SK-N-SH (cell line): ENCODE data around the gene GADL1.

Source experiments
- CHD2 ChIP-seq: fragments of 150-350 bp; IDR thresholded peaks from 2 replicates; pipeline ENCODE4 v1.6.1; 2018; ENCODE audit warnings: low read length; ENCODE audit not compliant: partially characterized antibody
- CTCF ChIP-seq: fragments of 200-600 bp; sonication (generic); IDR thresholded peaks from 2 replicates; pipeline ENCODE4 v1.6.1; 2017; ENCODE audit warnings: antibody characterized with exemption, mild to moderate bottlenecking, moderate library complexity
- GABPA ChIP-seq: IDR thresholded peaks from 2 replicates; pipeline ENCODE4 v1.4.0; 2012; ENCODE audit warnings: low read depth, mild to moderate bottlenecking
- GATA2 ChIP-seq: sonication (generic); formaldehyde crosslinking; IDR thresholded peaks from 2 replicates; pipeline ENCODE4 v1.5.0; 2020; ENCODE audit warnings: mild to moderate bottlenecking, missing genetic modification reagents
- JUND ChIP-seq: IDR thresholded peaks from 2 replicates; pipeline ENCODE4 v1.4.0; 2012
- MXI1 ChIP-seq: IDR thresholded peaks from 2 replicates; pipeline ENCODE4 v1.6.1; 2012; ENCODE audit warnings: mild to moderate bottlenecking, low read depth, low read length, improper control_type of control experiment
- NRF1 ChIP-seq: IDR thresholded peaks from 2 replicates; pipeline ENCODE4 v1.6.1; 2012; ENCODE audit warnings: low read depth, mild to moderate bottlenecking, low read length
- PBX3 ChIP-seq: IDR thresholded peaks from 2 replicates; pipeline ENCODE4; 2012
- POLR2AphosphoS5 ChIP-seq: IDR thresholded peaks from 2 replicates; pipeline ENCODE4 v1.6.1; 2012; ENCODE audit warnings: low read depth, low read length
- REST ChIP-seq: IDR thresholded peaks from 2 replicates; pipeline ENCODE4 v1.6.1; 2012; ENCODE audit warnings: mild to moderate bottlenecking, low read depth, low read length, moderate library complexity
- TF ChIP-seq, protein P1 (sequence below): IDR thresholded peaks from 2 replicates; pipeline ENCODE4 v1.4.0; 2012; ENCODE audit warnings: low read depth

GRCh38 chr3:30804984-30805383 is 89.5 kb downstream of the GADL1 start:
- TF ChIP-seq CTCF (no peak), MXI1 (no peak), POLR2AphosphoS5 (no peak), JUND (no peak), PBX3 (no peak), GABPA (no peak), GATA2 (CRISPR knock-in tag) (no peak), NRF1 (no peak), REST (no peak), CHD2 (no peak)
- TF ChIP-seq, protein P1, sequence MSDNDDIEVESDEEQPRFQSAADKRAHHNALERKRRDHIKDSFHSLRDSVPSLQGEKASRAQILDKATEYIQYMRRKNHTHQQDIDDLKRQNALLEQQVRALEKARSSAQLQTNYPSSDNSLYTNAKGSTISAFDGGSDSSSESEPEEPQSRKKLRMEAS: no peak
